Large intestine (tissue), 3 donors: Measurements from ENCODE around the gene PTPRB. TPM values are rescaled to one million over a fixed set of nuclear protein-coding genes. Genes with fewer than 3 reads are reported as not detected.

Experiments used
- DNase-seq, 2 donors: peaks; one replicate each; pipeline versions ENCODE4 v3.0.0 to v3.0.0-alpha.2; 2013
- H3K27ac ChIP-seq: one replicate; pipeline ENCODE4 v1.5.1; 2013; ENCODE audit warnings: low read length
- H3K27me3 ChIP-seq: 2 replicates; pipeline ENCODE4 v1.6.1; 2013; ENCODE audit warnings: low read length; ENCODE audit not compliant: control insufficient read depth, insufficient read depth
- H3K36me3 ChIP-seq: 2 replicates; pipeline ENCODE4 v1.6.1; 2013; ENCODE audit warnings: low read length; ENCODE audit not compliant: control insufficient read depth, insufficient read depth
- H3K4me1 ChIP-seq: one replicate; pipeline ENCODE4 v1.6.1; 2013; ENCODE audit warnings: low read length; ENCODE audit not compliant: control insufficient read depth, insufficient read depth
- H3K4me3 ChIP-seq: one replicate; pipeline ENCODE4 v1.5.1; 2013; ENCODE audit warnings: low read length
- H3K9me3 ChIP-seq: one replicate; pipeline ENCODE4 v1.6.1; 2013; ENCODE audit warnings: mild to moderate bottlenecking, low read depth, low read length, moderate library complexity; ENCODE audit not compliant: control insufficient read depth
- WGBS: methylation state at CpG from one replicate; pipeline ENCODE4 v1.1.5; 2013; ENCODE audit warnings: low lambda C conversion rate; ENCODE audit not compliant: insufficient coverage; 5-methylcytosine and 5-hydroxymethylcytosine counted together
- polyA plus RNA-seq: library from polyadenylated mRNA; unstranded; fragments of 120-200 nt; gene quantifications from one replicate; pipeline ENCODE4 v1.2.1, GENCODE V29; 2013

PTPRB gene
- polyA plus RNA-seq, 1 donor, result 7.2 TPM

DNA sequence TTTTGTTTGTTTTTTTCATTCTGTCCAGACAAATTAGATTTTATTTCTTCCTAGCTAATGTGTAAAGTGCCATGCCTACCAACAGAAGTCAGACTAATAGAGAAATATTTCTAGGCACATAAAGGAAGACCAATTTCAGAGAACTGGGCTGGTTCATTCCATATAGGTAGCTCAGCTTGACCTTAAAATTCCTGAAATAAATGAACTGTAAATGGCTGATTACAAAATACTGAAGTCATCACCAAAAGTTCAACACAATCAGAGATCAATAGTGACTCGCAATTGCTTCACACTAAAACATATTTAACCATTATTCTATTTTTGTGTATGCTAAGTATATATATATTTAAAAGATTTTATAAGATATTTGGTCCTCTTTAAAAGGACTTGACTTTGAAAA is 34.2 kb downstream of the PTPRB start:
- no peaks in the 10 kb centered on the region for H3K27me3 ChIP-seq
- WGBS, result no CpG with 5 or more reads among the region's 1 CpG
- DNase-seq, result no peak
- no peaks in the 10 kb centered on the region for H3K9me3 ChIP-seq
- no peak overlapping the region for H3K27ac ChIP-seq
- H3K4me1 ChIP-seq, result no peaks in the 10 kb centered on the region
- H3K4me3 ChIP-seq, result no peak overlapping the region
- H3K36me3 ChIP-seq, result no peaks in the 10 kb centered on the region

DNA sequence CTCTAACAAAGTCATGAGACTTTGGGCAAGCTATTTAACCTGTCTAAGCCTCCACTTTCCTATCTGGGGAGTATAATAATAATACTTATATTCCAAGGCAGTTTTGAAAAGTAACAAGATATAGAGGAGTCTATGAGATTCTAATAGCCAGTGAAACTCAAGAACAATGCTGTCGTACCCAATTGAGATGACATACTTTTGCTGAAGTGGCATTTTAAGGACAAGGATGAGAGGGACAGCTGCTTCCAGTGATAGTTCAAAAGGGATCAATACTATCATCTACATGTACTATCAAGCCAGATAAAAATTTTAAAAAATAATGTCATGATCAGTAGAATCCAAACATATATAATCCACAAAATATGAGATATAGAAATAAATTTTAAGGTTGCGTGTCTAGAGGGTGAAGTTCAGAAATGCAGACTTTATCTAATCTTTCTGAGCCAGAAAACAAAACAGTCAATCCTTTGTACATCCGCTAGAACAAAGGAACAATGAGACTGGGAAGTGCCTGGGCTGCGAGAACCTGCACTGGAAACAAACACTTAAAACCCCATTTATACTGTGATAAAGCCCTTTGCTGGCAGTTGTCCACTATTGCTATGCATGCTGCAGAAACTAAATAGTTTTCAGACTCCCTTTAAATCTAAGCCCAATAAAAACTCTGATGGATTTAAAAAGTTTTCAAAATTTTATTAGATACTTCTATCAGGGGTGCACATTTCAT is 38.6 kb downstream of the PTPRB start:
- 67% methylated on average over 1 of the region's 4 CpGs for WGBS
- DNase-seq, result peak in 1 of 2 donors; percentile 11
- Histone ChIP-seq H3K27ac (no peak overlapping the region), H3K4me3 (no peak overlapping the region), H3K27me3 (no peaks in the 10 kb centered on the region), H3K4me1 (no peaks in the 10 kb centered on the region), H3K36me3 (no peaks in the 10 kb centered on the region), H3K9me3 (no peaks in the 10 kb centered on the region)

DNA sequence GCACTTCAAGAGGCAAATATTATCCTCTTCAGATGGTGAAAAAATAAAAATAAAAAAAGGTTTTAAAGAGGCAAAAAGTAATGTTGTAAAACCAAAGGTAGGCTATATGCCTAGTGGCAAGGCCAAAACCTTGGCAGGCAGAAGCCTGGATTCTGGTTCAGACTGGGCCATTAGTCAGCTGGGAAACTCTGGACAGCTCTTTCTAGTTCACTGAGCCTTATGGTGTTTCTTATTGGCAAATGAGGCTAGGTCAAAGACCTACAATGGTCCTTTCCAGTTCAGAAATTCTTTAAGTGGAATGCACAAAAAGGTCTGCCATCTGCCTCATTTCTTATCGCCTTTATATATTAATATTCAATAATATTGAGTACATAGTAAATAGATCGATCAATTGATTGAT is 44.6 kb downstream of the PTPRB start:
- DNase-seq, result no peak
- Histone ChIP-seq H3K27me3 (no peaks in the 10 kb centered on the region), H3K4me1 (no peaks in the 10 kb centered on the region), H3K4me3 (no peak overlapping the region), H3K27ac (no peak overlapping the region), H3K36me3 (no peaks in the 10 kb centered on the region), H3K9me3 (no peaks in the 10 kb centered on the region)
- no CpG with 5 or more reads among the region's 2 CpGs for whole genome bisulfite sequencing

GRCh38 chr12:70590549-70591226 is 46.5 kb downstream of the PTPRB start:
- H3K27me3 ChIP-seq, result no peaks in the 10 kb centered on the region
- WGBS, result 54% methylated on average over 3 of the region's 4 CpGs
- H3K36me3 ChIP-seq, result no peaks in the 10 kb centered on the region
- no peaks in the 10 kb centered on the region for H3K9me3 ChIP-seq
- no peak for DNase-seq
- no peak overlapping the region for H3K4me3 ChIP-seq
- no peaks in the 10 kb centered on the region for H3K4me1 ChIP-seq
- H3K27ac ChIP-seq, result no peak overlapping the region

DNA sequence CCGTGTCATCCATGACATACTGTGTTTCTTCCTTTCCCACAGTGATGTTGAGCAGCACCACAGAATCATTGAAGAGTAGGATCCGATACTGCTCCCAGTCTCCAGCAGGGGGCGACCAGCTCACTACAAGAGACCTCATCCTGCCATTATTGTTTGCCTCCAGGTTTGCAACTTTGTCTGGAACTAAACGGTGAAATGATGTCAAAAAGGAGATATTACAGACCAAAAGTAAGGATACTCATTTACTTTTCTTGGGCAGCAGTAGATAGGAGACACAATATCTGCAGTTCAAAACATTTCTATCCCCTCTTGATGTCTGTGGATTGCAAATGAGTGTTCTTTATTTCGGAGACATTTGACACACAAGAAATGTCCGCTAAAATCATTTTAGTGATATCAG is 47.2 kb downstream of the PTPRB start:
- Histone ChIP-seq H3K27me3 (no peaks in the 10 kb centered on the region), H3K9me3 (no peaks in the 10 kb centered on the region), H3K4me1 (no peaks in the 10 kb centered on the region), H3K4me3 (no peak overlapping the region), H3K27ac (no peak overlapping the region), H3K36me3 (no peaks in the 10 kb centered on the region)
- peak; percentile 50 to 53 for DNase-seq
- WGBS, result 100% methylated on average over 2 of the region's 6 CpGs

- DNase-seq, result no peak
- Histone ChIP-seq H3K4me1 (no peaks in the 10 kb centered on the region), H3K27me3 (no peaks in the 10 kb centered on the region), H3K36me3 (no peaks in the 10 kb centered on the region), H3K9me3 (no peaks in the 10 kb centered on the region), H3K4me3 (no peak overlapping the region), H3K27ac (no peak overlapping the region)
- 100% methylated on average over 1 of the region's 2 CpGs for WGBS
Observed at GRCh38 chr12:70584332-70584731, 52.9 kb downstream of the PTPRB start.

- Histone ChIP-seq H3K27ac (no peak overlapping the region), H3K4me1 (no peaks in the 10 kb centered on the region), H3K36me3 (no peaks in the 10 kb centered on the region), H3K9me3 (no peaks in the 10 kb centered on the region), H3K4me3 (no peak overlapping the region), H3K27me3 (no peaks in the 10 kb centered on the region)
- WGBS, result 100% methylated on average over 1 of the region's 2 CpGs
- no peak for DNase-seq
Observed at GRCh38 chr12:70583251-70583650, 54.0 kb downstream of the PTPRB start.

GRCh38 chr12:70581208-70581607 is 56.0 kb downstream of the PTPRB start:
- Histone ChIP-seq H3K4me1 (no peaks in the 10 kb centered on the region), H3K36me3 (no peaks in the 10 kb centered on the region), H3K27me3 (no peaks in the 10 kb centered on the region), H3K9me3 (no peaks in the 10 kb centered on the region), H3K27ac (no peak overlapping the region), H3K4me3 (no peak overlapping the region)
- no peak for DNase-seq
- WGBS, result no CpG with 5 or more reads among the region's 1 CpG

GRCh38 chr12:70577283-70577634 is 60.0 kb downstream of the PTPRB start:
- no peak overlapping the region for H3K27ac ChIP-seq
- 0% methylated on average over 1 of the region's 3 CpGs for WGBS
- no peaks in the 10 kb centered on the region for H3K36me3 ChIP-seq
- no peak overlapping the region for H3K4me3 ChIP-seq
- no peak for DNase-seq
- H3K9me3 ChIP-seq, result no peaks in the 10 kb centered on the region
- no peaks in the 10 kb centered on the region for H3K4me1 ChIP-seq
- no peaks in the 10 kb centered on the region for H3K27me3 ChIP-seq

- H3K9me3 ChIP-seq, result no peaks in the 10 kb centered on the region
- peak; percentile 44 to 59 for DNase-seq
- no peaks in the 10 kb centered on the region for H3K27me3 ChIP-seq
- no peaks in the 10 kb centered on the region for H3K4me1 ChIP-seq
- H3K27ac ChIP-seq, result no peak overlapping the region
- no peaks in the 10 kb centered on the region for H3K36me3 ChIP-seq
- no peak overlapping the region for H3K4me3 ChIP-seq
- WGBS, result 14% methylated on average over 1 of the region's 19 CpGs
Observed at GRCh38 chr12:70576341-70577282, 60.6 kb downstream of the PTPRB start.
